Lower leg skin (tissue), 3 donors: ENCODE data around the gene MFSD2B.

Experiments
- POLR2A ChIP-seq, 2 donors: fragments of 450-650 bp; IDR thresholded peaks; one replicate each; pipeline ENCODE4 v1.6.1; 2016 to 2017; ENCODE audit warnings: antibody characterized with exemption in 2 of 2, mild to moderate bottlenecking in 1 of 2, moderate library complexity in 1 of 2
- TF ChIP-seq, protein P1 (sequence below), 3 donors: fragments of 450-650 bp; IDR thresholded peaks; one replicate each; pipeline ENCODE4 v1.5.1; 2016; ENCODE audit warnings: antibody characterized with exemption in 3 of 3, mild to moderate bottlenecking in 3 of 3, moderate library complexity in 2 of 3

DNA sequence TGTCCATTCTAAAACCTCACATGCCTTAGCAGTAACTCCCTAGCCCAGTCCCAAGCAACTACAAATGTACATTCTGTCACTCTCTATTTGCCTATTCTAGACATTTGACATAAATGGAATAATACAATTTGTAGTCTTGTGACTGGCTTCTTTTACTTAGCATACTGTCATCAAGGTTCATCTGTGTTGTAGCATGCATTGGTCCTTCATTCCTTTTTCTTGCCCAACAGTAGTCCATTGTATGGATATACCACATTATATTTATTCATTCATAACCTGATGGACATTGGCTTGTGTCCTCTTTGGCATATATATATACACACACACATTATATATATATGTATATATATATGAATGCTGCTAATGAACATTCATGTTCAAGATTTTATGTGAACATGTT is 2.2 kb upstream of the MFSD2B start:
- TF ChIP-seq, protein P1, sequence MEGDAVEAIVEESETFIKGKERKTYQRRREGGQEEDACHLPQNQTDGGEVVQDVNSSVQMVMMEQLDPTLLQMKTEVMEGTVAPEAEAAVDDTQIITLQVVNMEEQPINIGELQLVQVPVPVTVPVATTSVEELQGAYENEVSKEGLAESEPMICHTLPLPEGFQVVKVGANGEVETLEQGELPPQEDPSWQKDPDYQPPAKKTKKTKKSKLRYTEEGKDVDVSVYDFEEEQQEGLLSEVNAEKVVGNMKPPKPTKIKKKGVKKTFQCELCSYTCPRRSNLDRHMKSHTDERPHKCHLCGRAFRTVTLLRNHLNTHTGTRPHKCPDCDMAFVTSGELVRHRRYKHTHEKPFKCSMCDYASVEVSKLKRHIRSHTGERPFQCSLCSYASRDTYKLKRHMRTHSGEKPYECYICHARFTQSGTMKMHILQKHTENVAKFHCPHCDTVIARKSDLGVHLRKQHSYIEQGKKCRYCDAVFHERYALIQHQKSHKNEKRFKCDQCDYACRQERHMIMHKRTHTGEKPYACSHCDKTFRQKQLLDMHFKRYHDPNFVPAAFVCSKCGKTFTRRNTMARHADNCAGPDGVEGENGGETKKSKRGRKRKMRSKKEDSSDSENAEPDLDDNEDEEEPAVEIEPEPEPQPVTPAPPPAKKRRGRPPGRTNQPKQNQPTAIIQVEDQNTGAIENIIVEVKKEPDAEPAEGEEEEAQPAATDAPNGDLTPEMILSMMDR (IDR thresholded peaks at IDR 0.05), result no peak
- no peak for TF ChIP-seq POLR2A (IDR thresholded peaks at IDR 0.05)
